Fibroblast of lung (primary cell): ENCODE results near the gene LPP.

Experiments used
- CTCF ChIP-seq, 2 donors: IDR thresholded peaks in 1 of 2; conservative IDR thresholded peaks in 1 of 2; 1 replicate in 1 of 2; 2 replicates in 1 of 2; pipeline ENCODE4 v1.5.1; 2011 to 2012; ENCODE audit warnings: low read length in 2 of 2, control low read depth in 1 of 2, inconsistent platforms in 1 of 2, low read depth in 1 of 2, mild to moderate bottlenecking in 1 of 2
- EZH2 ChIP-seq: IDR thresholded peaks from 2 replicates; pipeline ENCODE4 v1.5.1; 2012; ENCODE audit warnings: low read length, control low read depth, mild to moderate bottlenecking; ENCODE audit errors: missing control alignments

GRCh38 chr3:188392076-188392475 is 238.1 kb downstream of the LPP start:
- TF ChIP-seq CTCF (conservative IDR thresholded peaks at IDR 0.05 in 1 of 2, IDR thresholded peaks at IDR 0.05 in 1 of 2; ENCODE audit: low read depth in 1 of 2, low read length in 2 of 2) (no peak), EZH2 (no peak)
